Natural killer cell treated with Interleukin-12 subunit alpha and Interleukin-12 subunit beta and Interleukin-15 and Interleukin-18, amount 100 ng/mL, for 72 hours (primary cell): ENCODE measurements around the gene PPP4R2. TPM values are rescaled to one million over a fixed set of nuclear protein-coding genes. Genes with fewer than 3 reads are reported as not detected.

Experiments used
- ATAC-seq, 2 donors: fragments of 150-1000 bp; cut with Tn5 transposase in 1 of 2; sonication (Bioruptor Pico), chemical (Tn5 transposase) in 1 of 2; 2 replicates each; pipeline ENCODE4 v1.10.0; 2021
- DNase-seq: peaks from one replicate; pipeline ENCODE4 v3.0.0; 2022; ENCODE audit warnings: low spot score
- H3K27ac Mint-ChIP-seq, 2 donors: 1 replicate in 1 of 2; 2 replicates in 1 of 2; pipeline ENCODE4 v1.8.0; 2022; ENCODE audit warnings: mixed read lengths in 2 of 2, mild to moderate bottlenecking in 1 of 2, moderate library complexity in 1 of 2
- H3K27me3 Mint-ChIP-seq, 2 donors: 1 replicate in 1 of 2; 2 replicates in 1 of 2; pipeline ENCODE4 v1.8.0; 2022; ENCODE audit warnings: mixed read lengths in 2 of 2
- H3K36me3 Mint-ChIP-seq: one replicate; pipeline ENCODE4 v1.8.0; 2022; ENCODE audit warnings: mixed read lengths
- H3K4me1 Mint-ChIP-seq, 2 donors: 1 replicate in 1 of 2; 2 replicates in 1 of 2; pipeline ENCODE4 v1.8.0; 2022; ENCODE audit warnings: low read depth in 2 of 2, mixed read lengths in 2 of 2, mild to moderate bottlenecking in 1 of 2
- H3K4me3 Mint-ChIP-seq: one replicate; pipeline ENCODE4 v1.8.0; 2022; ENCODE audit warnings: mixed read lengths
- H3K9me3 Mint-ChIP-seq: 2 replicates; pipeline ENCODE4 v1.8.0; 2022; ENCODE audit warnings: mixed read lengths
- total RNA-seq, 2 donors: library from RNA; stranded (reverse); gene quantifications; one replicate each; pipeline ENCODE4 v1.2.3, GENCODE V29; 2022

PPP4R2 gene
- total RNA-seq, 2 donors from 2014 or later: 126 to 128 TPM

DNA sequence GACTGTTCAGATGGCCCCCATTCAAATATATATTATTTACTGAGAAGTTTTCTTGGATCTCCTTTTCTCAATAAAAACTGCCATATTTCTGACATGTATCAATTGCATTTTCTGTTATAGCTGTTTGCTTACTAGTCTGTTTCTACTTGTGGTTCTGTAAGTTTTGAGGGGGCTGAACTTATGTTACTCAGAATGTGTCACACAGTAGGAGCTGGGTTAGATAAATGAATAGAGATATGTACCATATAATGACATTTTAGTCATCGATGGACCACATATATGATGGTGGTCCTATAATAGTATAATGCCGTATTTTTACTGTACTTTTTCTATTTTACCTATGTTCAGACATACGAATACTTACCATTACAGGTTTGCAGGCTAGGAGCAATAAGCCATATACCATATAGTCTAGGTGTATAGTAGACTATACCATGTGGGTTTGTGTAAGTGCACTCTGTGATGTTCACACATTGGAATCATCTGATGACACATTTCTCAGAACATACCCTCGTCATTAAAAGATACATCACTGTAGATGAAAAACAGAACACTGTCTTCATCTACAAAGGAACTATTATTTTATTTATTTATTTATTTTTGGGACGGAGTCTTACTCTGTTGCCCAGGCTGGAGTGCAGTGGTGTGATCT lies 22.3 kb downstream of the PPP4R2 start:
- Mint-ChIP-seq H3K27ac (peak overlapping the region; percentile 63 to 80), H3K27me3 (no peaks in the 10 kb centered on the region), H3K4me3 (peak overlapping the region; percentile 28), H3K36me3 (no peaks in the 10 kb centered on the region), H3K4me1 (peaks cover 36 to 41% of the 10 kb centered on the region in 2 donors), H3K9me3 (no peaks in the 10 kb centered on the region)
- ATAC-seq (peak; percentile 65 to 77), DNase-seq (no peak)

DNA sequence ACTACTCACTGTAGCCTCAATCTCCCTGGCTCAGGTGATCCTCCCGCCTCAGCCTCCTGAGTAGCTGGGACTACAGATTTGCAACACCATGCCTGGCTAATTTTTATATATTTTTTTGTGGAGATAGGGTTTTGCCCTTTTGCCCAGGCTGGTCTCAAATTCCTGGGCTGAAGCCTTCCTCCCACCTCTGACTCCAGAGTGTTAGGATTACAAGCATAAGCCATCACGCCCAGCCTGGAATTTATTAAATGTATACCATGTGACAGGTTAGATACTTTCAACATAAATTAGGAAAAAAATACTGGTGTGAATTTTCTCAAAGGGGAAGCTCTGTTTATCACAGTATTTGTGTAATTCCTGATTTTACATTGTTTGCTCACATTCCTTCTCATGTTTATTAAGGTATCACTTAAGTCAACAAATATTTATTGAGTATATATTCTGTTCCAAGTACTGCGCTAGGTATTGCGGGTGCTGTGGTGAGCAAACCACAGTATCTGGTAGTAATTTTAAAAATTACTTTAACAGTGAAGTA lies 24.8 kb downstream of the PPP4R2 start:
- Mint-ChIP-seq H3K4me3 (no peak overlapping the region), H3K27me3 (no peaks in the 10 kb centered on the region), H3K9me3 (no peaks in the 10 kb centered on the region), H3K27ac (peak overlapping the region in 1 of 2 donors; percentile 85), H3K36me3 (no peaks in the 10 kb centered on the region), H3K4me1 (peaks cover 47 to 50% of the 10 kb centered on the region in 2 donors)
- ATAC-seq (no peak), DNase-seq (no peak)

DNA sequence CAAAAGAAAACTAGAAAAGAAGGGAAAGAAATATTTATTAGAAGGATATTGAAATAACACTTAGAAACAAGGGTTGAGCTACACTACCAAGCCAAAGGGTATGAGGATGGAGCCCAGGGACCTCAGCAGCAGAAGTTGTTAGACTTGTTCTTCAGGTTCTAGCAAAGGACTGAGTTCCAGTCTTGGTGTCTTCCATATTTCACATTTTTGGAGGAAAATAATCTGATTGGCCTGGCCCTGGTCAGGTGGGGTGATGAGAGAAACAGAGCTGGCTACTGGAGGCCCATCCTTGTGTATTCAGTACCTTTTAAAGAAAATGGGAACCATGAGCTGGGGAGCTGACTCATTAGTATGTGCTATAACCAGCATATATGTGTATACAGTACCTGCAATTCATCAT lies 28.2 kb downstream of the PPP4R2 start:
- H3K9me3 Mint-ChIP-seq: peaks cover 6% of the 10 kb centered on the region
- H3K36me3 Mint-ChIP-seq: peaks cover 8% of the 10 kb centered on the region
- no peak overlapping the region for H3K4me3 Mint-ChIP-seq
- no peak for DNase-seq
- no peaks in the 10 kb centered on the region for H3K27me3 Mint-ChIP-seq
- peaks cover 42 to 51% of the 10 kb centered on the region in 2 donors for H3K4me1 Mint-ChIP-seq
- peak overlapping the region in 1 of 2 donors; percentile 28 for H3K27ac Mint-ChIP-seq
- no peak for ATAC-seq

DNA sequence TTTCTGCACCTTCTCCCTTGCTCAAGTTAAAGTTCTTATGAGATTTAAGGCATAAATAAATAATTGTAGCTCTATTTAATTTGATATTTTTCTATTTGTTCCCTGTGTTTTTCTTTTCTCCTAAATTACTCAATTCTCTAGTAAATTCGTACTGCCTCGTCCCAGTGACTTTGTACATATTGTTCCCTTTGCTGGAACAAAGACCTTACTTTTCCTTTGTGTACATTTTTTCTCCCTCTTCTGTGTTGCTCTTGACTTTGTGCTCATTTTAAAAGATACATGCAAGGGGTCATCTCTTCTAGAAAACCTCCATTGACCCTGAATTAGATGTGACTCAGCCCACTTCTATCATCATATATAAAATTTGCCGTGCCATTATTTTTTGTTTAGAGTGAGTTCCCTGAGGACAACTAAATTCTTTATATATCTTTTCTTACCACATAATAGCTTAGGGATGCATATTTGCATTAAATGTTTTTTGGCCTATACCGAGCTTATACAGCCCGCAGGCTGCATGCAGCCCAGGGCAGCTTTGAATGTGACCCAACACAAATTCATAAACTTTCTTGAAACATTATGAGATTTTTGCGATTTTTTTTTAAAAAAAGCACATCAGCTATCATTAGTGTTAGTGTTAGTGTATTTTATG lies 29.6 kb downstream of the PPP4R2 start:
- peaks cover 9% of the 10 kb centered on the region for H3K9me3 Mint-ChIP-seq
- no peaks in the 10 kb centered on the region for H3K27me3 Mint-ChIP-seq
- DNase-seq: no peak
- H3K36me3 Mint-ChIP-seq: peaks cover 13% of the 10 kb centered on the region
- H3K4me1 Mint-ChIP-seq: peaks cover 41 to 53% of the 10 kb centered on the region in 2 donors
- H3K27ac Mint-ChIP-seq: peak overlapping the region in 1 of 2 donors; percentile 87
- no peak for ATAC-seq
- H3K4me3 Mint-ChIP-seq: no peak overlapping the region

DNA sequence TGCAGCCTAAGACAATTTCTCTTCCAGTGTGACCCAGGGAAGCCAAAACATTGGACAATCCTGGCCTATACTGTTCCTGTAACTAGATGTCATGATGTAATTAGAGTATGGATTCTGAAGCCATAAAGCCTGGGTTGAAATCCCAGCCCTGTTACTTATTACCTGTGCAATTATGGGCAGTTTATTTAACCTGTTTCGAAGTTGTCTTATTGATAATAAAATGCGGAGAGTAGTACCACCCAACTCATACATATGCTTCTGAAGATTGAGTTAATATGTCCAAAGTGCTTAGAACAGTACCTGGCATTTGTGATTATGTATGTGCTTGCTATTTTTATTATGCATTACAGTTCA lies 30.1 kb downstream of the PPP4R2 start:
- DNase-seq: no peak
- Mint-ChIP-seq H3K4me3 (no peak overlapping the region), H3K36me3 (peaks cover 13% of the 10 kb centered on the region), H3K4me1 (peaks cover 41 to 52% of the 10 kb centered on the region in 2 donors), H3K9me3 (peaks cover 9% of the 10 kb centered on the region), H3K27ac (peak overlapping the region in 1 of 2 donors; percentile 87), H3K27me3 (no peaks in the 10 kb centered on the region)
- ATAC-seq: no peak

DNA sequence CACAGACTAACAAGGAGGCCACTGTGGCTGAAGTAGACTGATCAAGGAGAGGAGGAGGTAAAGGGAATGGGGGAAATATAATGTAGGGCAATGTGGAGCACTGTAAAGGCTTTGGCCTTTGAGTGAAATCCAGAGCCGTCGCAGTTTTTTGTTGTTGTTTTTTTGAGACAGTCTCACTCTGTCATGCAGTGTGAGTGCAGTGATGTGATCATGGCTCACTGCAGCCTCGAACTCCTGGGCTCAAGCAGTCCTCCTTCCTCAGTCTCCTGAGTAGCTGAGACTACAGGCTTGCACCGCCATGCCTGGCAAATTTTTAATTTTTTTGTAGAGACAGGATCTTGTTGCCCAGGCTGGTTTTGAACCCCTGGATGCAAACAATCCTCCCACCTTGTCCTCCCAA lies 32.2 kb downstream of the PPP4R2 start:
- no peak for DNase-seq
- peaks cover 9% of the 10 kb centered on the region for H3K9me3 Mint-ChIP-seq
- peak overlapping the region; percentile 86 to 87 for H3K27ac Mint-ChIP-seq
- H3K4me3 Mint-ChIP-seq: peak overlapping the region; percentile 76
- peaks cover 19% of the 10 kb centered on the region for H3K36me3 Mint-ChIP-seq
- peak; percentile 56 to 58 for ATAC-seq
- H3K4me1 Mint-ChIP-seq: peaks cover 54 to 55% of the 10 kb centered on the region in 2 donors
- no peaks in the 10 kb centered on the region for H3K27me3 Mint-ChIP-seq

DNA sequence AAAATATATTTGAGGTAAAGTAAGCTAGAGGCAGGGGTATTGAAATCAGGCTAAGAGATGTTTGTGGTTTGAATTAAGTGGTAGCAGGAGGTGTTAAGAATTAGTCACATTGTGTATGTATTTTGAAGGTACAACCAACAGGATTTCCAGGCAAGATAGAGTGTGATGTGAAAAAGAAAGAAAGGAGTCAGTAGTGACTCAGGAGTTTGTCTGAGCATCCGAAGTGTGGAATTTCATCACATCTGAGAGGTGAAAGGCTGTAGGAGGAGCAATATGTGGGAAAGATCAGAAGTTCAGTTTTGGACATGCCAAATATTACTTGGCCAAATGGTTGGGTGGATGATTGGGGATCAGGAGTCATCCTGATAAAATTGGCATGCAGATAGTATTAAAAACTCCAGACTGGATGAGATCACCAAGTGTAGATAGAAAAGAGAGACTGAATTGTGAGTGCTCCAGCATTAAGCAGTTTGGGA lies 32.7 kb downstream of the PPP4R2 start:
- ATAC-seq (peak; percentile 97), DNase-seq (peak; percentile 67)
- H3K36me3 Mint-ChIP-seq: peaks cover 19% of the 10 kb centered on the region
- H3K4me1 Mint-ChIP-seq: peaks cover 58 to 59% of the 10 kb centered on the region in 2 donors
- H3K9me3 Mint-ChIP-seq: peaks cover 9% of the 10 kb centered on the region
- H3K4me3 Mint-ChIP-seq: peak overlapping the region; percentile 76
- peak overlapping the region; percentile 86 to 87 for H3K27ac Mint-ChIP-seq
- H3K27me3 Mint-ChIP-seq: no peaks in the 10 kb centered on the region

DNA sequence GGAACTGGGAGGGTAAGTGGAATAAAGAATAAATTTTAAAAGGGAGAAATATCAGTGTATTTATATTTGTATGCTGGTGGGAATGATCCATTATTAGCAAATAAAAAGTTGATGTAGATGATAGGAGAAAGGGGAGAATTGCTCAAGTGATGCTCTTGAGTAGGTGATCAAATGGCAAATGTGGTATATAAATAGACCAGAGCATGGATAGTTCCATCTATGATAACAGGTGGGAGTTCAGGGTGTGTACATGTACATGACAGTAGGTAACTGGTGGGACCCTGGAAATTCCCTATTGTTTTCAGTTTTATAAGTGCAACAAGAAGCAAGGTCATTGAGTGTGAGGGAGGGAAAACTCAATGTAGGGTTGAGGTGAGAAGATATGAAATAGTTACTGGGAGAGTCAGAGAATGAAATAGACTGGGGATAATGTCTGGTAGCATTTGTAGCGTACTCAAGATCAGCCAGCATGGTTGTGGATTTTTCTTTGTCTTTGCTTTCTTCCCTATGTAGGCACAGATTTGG lies 33.5 kb downstream of the PPP4R2 start:
- peak overlapping the region; percentile 76 for H3K4me3 Mint-ChIP-seq
- H3K27me3 Mint-ChIP-seq: no peaks in the 10 kb centered on the region
- peak overlapping the region; percentile 86 to 87 for H3K27ac Mint-ChIP-seq
- H3K36me3 Mint-ChIP-seq: peaks cover 19% of the 10 kb centered on the region
- ATAC-seq: no peak
- H3K4me1 Mint-ChIP-seq: peaks cover 59 to 66% of the 10 kb centered on the region in 2 donors
- no peak for DNase-seq
- H3K9me3 Mint-ChIP-seq: peaks cover 9% of the 10 kb centered on the region

DNA sequence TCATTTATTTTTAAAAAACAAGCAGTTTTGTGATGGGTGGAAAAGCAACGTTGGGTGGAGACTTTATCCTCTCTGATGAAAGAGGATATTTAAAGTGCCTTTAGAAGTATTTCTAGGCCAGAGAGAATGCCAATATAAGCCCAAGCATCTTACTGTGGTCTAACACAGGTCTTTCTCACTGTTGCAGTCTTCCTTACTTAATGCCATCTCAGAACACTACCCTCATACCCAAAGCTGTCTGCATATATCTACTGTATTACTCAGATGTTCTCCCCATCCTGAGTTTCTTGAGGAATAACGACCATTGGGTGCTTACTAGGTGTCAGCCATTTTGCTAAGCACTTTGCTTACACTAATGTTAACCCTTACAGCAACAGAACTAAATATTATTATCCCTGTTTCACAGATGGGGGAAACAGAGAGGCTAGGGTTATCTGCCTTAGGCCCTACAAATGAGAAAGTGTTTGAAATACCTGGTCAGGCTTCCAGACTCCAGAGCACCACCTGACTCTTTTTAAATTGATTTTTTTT lies 35.0 kb downstream of the PPP4R2 start:
- DNase-seq: no peak
- peaks cover 57 to 61% of the 10 kb centered on the region in 2 donors for H3K4me1 Mint-ChIP-seq
- peaks cover 9% of the 10 kb centered on the region for H3K9me3 Mint-ChIP-seq
- H3K27ac Mint-ChIP-seq: peak overlapping the region; percentile 10 to 87
- H3K36me3 Mint-ChIP-seq: peaks cover 19% of the 10 kb centered on the region
- no peak overlapping the region for H3K4me3 Mint-ChIP-seq
- H3K27me3 Mint-ChIP-seq: no peaks in the 10 kb centered on the region
- no peak for ATAC-seq

DNA sequence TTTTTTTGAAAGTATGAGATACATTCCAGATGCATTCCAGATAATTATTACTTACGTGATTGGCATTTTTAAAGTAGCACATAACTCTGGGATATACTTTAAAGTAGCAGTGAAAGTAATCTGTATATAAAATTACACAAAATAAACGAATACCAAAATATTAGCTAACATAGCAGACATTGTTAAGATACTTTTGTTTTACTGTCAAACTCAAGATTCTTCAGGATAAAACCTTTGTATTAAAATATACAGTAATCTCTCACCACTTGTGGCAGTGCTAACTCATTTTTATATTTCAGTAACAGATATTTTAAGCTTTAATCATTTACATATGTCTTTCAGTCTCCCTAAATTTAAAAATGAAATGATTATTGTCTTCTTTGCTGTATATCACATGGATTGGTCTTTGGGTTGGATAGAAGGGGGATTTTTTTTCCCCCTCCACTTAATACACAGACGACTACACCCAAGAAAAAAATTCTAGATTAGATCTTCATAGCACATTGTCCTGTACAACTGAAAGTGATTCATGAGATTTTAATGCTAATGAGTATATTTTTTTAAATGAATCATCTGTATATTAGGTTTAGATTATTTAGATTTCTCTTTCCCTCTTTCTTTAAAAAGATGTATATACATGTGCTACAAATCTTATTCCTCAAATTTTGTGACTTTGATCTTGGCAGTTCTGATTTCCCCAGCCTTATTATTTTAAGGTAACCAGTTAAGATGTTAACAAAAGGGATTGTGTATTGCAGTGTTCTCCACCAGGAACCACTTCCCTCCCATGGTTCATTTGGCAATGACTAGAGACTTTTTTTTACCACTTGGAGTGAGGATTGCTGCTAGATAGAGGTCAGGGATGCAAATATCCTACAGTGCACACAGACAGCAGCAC lies 40.3 kb downstream of the PPP4R2 start:
- Mint-ChIP-seq H3K27ac (peak overlapping the region; percentile 7 to 75), H3K27me3 (no peaks in the 10 kb centered on the region), H3K36me3 (peaks cover 6% of the 10 kb centered on the region), H3K9me3 (no peaks in the 10 kb centered on the region), H3K4me1 (peaks cover 50 to 58% of the 10 kb centered on the region in 2 donors), H3K4me3 (no peak overlapping the region)
- ATAC-seq (no peak), DNase-seq (no peak)

DNA sequence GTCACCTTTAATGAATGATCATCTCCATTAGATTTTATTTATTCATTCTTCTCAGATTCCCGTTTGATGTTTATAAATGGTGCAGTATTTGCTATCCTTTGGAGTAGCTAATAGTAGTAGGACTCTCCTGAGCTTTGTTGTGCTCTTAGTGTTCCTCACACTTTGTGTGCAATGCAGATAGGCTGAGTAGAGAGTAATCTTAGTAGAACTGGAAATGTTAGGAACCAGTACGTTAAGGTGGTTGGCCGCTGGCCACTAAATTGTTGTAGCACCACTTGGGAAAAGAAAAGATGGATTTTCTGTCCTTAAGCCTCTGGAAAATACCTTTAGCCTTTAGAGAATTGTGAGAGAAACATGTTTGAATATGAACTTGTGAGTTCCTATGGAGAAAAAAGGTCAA lies 44.9 kb downstream of the PPP4R2 start:
- H3K4me1 Mint-ChIP-seq: peaks cover 44 to 49% of the 10 kb centered on the region in 2 donors
- ATAC-seq (no peak), DNase-seq (no peak)
- H3K9me3 Mint-ChIP-seq: no peaks in the 10 kb centered on the region
- H3K27ac Mint-ChIP-seq: peak overlapping the region; percentile 25 to 27
- no peaks in the 10 kb centered on the region for H3K36me3 Mint-ChIP-seq
- H3K27me3 Mint-ChIP-seq: no peaks in the 10 kb centered on the region
- H3K4me3 Mint-ChIP-seq: peak overlapping the region; percentile 5

DNA sequence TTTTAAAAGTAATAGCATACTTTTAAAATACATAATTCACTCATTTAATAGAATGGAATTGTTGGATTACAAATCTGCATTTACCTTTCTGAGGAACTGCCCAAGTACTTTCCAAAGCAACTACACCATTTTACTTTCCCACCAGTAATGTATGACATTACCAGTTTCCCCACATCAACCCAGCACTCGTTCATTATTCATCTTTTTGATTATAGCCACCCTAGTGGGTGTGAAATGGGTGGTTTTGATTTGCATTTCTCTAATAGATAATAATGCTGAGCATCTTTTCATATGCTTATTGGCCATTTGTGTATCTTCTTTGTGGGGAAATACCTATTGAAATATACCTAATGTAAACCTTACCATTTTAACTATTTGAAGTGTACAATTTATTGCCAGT lies 46.8 kb downstream of the PPP4R2 start:
- no peaks in the 10 kb centered on the region for H3K9me3 Mint-ChIP-seq
- peak overlapping the region; percentile 5 for H3K4me3 Mint-ChIP-seq
- ATAC-seq (no peak), DNase-seq (no peak)
- H3K27ac Mint-ChIP-seq: peak overlapping the region in 1 of 2 donors; percentile 64
- H3K4me1 Mint-ChIP-seq: peaks cover 32 to 41% of the 10 kb centered on the region in 2 donors
- H3K27me3 Mint-ChIP-seq: no peaks in the 10 kb centered on the region
- H3K36me3 Mint-ChIP-seq: peaks cover under 1% of the 10 kb centered on the region

DNA sequence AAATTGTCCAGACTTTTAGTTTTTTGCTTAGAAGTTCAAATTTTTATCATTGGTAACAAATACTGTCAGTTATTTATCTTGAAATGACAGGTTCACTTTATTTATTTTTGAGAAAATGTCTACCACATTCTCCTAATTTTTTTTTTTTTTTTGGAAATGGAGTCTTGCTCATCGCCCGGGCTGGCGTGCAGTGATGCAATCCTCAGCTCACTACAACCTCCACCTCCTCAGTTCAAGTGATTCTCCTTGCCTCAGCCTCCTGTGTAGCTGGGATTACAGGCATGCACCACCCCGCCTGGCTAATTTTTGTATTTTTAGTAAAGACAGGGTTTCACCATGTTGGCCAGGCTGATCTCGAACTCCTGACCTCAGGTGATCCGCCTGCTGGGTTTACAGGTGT lies 48.8 kb downstream of the PPP4R2 start:
- Mint-ChIP-seq H3K4me1 (peaks cover 32 to 41% of the 10 kb centered on the region in 2 donors), H3K27me3 (no peaks in the 10 kb centered on the region), H3K4me3 (no peak overlapping the region), H3K27ac (peak overlapping the region in 1 of 2 donors; percentile 50), H3K9me3 (no peaks in the 10 kb centered on the region), H3K36me3 (peaks cover 4% of the 10 kb centered on the region)
- no peak for DNase-seq
- ATAC-seq: no peak
